Ecto neural progenitor cell (in vitro differentiated cells): ENCODE data around the gene KIRREL3.

ENCODE experiments used
- DNase-seq: peaks from one replicate; pipeline ENCODE4 v3.0.0-alpha.2; 2018; ENCODE audit warnings: low spot score

Gene KIRREL3

GRCh38 chr11:126599217-126599897 is 401.2 kb downstream of the KIRREL3 start:
- DNase-seq, result no peak

GRCh38 chr11:126598344-126599216 is 402.0 kb downstream of the KIRREL3 start:
- no peak for DNase-seq

GRCh38 chr11:126597041-126597440 is 403.5 kb downstream of the KIRREL3 start:
- DNase-seq, result no peak

- no peak for DNase-seq
Measured at GRCh38 chr11:126596474-126596873, 404.1 kb downstream of the KIRREL3 start.

GRCh38 chr11:126595560-126595959 is 405.0 kb downstream of the KIRREL3 start:
- no peak for DNase-seq

GRCh38 chr11:126594921-126595367 is 405.6 kb downstream of the KIRREL3 start:
- no peak for DNase-seq

GRCh38 chr11:126592496-126593410 is 407.8 kb downstream of the KIRREL3 start:
- peak; percentile 65 for DNase-seq

- no peak for DNase-seq
Measured at GRCh38 chr11:126591966-126592489, 408.5 kb downstream of the KIRREL3 start.

GRCh38 chr11:126589492-126589803 is 411.1 kb downstream of the KIRREL3 start:
- no peak for DNase-seq

GRCh38 chr11:126588630-126589491 is 411.7 kb downstream of the KIRREL3 start:
- no peak for DNase-seq

- no peak for DNase-seq
Measured at GRCh38 chr11:126587541-126587940, 413.0 kb downstream of the KIRREL3 start.

- no peak for DNase-seq
Measured at GRCh38 chr11:126585774-126586491, 414.6 kb downstream of the KIRREL3 start.

- no peak for DNase-seq
Measured at GRCh38 chr11:126585388-126585773, 415.2 kb downstream of the KIRREL3 start.

GRCh38 chr11:126583594-126584427 is 416.8 kb downstream of the KIRREL3 start:
- DNase-seq, result no peak

GRCh38 chr11:126583101-126583500 is 417.5 kb downstream of the KIRREL3 start:
- no peak for DNase-seq

GRCh38 chr11:126581871-126582648 is 418.5 kb downstream of the KIRREL3 start:
- DNase-seq, result no peak

GRCh38 chr11:126578426-126578825 is 422.1 kb downstream of the KIRREL3 start:
- no peak for DNase-seq

GRCh38 chr11:126578021-126578420 is 422.5 kb downstream of the KIRREL3 start:
- no peak for DNase-seq

GRCh38 chr11:126575849-126576248 is 424.7 kb downstream of the KIRREL3 start:
- DNase-seq, result no peak
